Motor neuron (in vitro differentiated cells): ENCODE data around the gene MARCHF4. TPM values are rescaled to one million over a fixed set of nuclear protein-coding genes. Genes with fewer than 3 reads are reported as not detected.

Source experiments
- ATAC-seq, 8 experiments: fragments of 200-7000 bp; cut with Tn5 transposase; replicated peaks in 6 of 8; 2 replicates each; pipeline ENCODE4 v1.8.0; 2021; ENCODE audit warnings: mild to moderate bottlenecking in 8 of 8, moderate library complexity in 8 of 8
- H3K27ac ChIP-seq, 2 donors: fragments of 250-450 bp; sonication (Bioruptor Pico); 2 replicates each; pipeline ENCODE4 v1.9.0; 2021; ENCODE audit warnings: antibody characterized with exemption in 2 of 2, mild to moderate bottlenecking in 2 of 2, moderate library complexity in 1 of 2
- H3K4me1 ChIP-seq, 2 donors: fragments of 250-450 bp; sonication (Bioruptor Pico); replicated peaks in 1 of 2; 2 replicates each; pipeline ENCODE4 v1.6.1; 2021; ENCODE audit warnings: antibody characterized with exemption in 2 of 2, mild to moderate bottlenecking in 2 of 2, moderate library complexity in 1 of 2
- H3K4me3 ChIP-seq, 5 donors: fragments of 250-450 bp; sonication (Bioruptor Pico); 2 replicates each; pipeline ENCODE4 v1.9.0; 2021; ENCODE audit warnings: antibody characterized with exemption in 5 of 5, mild to moderate bottlenecking in 5 of 5, moderate library complexity in 4 of 5
- WGBS, 10 experiments: fragments of 450-650 bp; shearing (Covaris generic); methylation state at CpG; one replicate each; pipeline ENCODE4 v1.0.0; 2022; 5-methylcytosine and 5-hydroxymethylcytosine counted together
- in situ Hi-C, 9 experiments: fragments of 400-800 bp; cut with MboI; loops; one replicate each; pipeline ENCODE4 v1.15.0; 2021; ENCODE audit warnings: low sequenced_read_pairs in 9 of 9, low pct_unique_long_range_greater_than_20kb in 2 of 9; ENCODE audit not compliant: unreplicated experiment in 9 of 9
- total RNA-seq, 8 experiments: library from RNA; unstranded; fragments of 300-600 nt; gene quantifications; 2 replicates each; pipeline versions ENCODE4 v1.2.3 to v1.2.4, GENCODE V29; 2022

Gene MARCHF4, protein sequence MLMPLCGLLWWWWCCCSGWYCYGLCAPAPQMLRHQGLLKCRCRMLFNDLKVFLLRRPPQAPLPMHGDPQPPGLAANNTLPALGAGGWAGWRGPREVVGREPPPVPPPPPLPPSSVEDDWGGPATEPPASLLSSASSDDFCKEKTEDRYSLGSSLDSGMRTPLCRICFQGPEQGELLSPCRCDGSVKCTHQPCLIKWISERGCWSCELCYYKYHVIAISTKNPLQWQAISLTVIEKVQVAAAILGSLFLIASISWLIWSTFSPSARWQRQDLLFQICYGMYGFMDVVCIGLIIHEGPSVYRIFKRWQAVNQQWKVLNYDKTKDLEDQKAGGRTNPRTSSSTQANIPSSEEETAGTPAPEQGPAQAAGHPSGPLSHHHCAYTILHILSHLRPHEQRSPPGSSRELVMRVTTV
- 1 to 10 TPM in 6 of 8 experiments, under 1 TPM in 2; 0.13 to 6.2 (median 2.6) TPM for total RNA-seq

DNA sequence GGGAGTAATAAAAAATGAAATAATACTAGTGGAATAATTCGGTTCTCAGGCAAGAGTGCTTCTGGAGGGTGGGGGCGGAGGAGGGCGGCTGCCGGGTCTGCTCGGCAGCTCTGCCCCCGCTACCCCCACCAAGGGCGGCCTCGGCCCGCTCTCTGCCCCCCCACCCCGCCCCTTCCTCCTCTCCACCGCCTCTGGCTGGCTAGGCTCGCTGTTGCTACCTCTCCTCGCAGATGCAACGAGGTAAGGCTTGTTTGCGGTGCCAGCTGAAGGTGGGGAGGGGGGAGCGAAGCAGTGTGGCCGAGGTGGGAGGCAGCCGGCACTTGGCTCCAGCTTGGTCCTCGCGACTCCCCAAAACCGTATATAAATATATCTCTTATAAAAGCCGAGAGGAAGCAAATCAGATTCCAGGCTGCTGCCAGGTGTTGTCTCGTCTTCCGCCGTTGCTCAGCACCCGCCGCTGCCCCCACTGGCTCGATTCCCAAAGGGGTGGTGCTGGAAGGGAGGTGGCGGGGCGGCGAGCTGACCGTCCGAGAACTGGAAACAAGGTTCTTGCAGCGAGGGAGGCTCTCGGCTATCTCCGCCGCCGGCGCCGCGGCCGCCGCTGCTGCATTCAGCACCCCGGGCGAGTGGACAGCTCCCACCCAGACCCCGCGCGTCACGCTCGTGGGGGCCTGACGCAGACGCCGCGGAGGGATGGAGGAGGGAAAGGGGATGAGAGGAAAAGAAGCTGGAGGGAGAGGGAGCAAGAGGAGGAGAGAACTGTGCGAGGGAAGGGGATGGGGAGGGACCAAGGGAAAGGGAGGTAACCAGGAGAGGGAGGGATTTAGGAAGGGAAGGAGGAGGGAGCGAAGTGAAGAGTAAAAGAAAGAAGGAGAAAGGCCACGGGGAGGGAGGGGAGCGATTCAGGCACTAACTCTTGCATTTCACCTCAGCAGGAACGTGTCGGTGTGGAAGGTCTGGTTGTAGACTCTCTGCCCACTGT is at the start of gene MARCHF4:
Gene MARCHF4 (minus strand): TSS at position 763 of the 982 bp plus-strand sequence. CDS start 2,223 bp downstream, outside the sequence.
- in situ Hi-C loops = no loop called here
- peaks cover 3 to 6% of the 10 kb centered on the region in 2 donors for H3K4me1 ChIP-seq
- peak within 1 kb of the TSS; percentile 38 to 58 (median 52) for H3K4me3 ChIP-seq
- peak; percentile 79 to 97 (median 82) for ATAC-seq
- 0 to 10% (median 0%) methylated on average over 1 to 26 of the region's 60 CpGs; no CpG with 5 or more reads in 3 of the 10 experiments for WGBS, 10 experiments
- H3K27ac ChIP-seq = no peak within 1 kb of the TSS

DNA sequence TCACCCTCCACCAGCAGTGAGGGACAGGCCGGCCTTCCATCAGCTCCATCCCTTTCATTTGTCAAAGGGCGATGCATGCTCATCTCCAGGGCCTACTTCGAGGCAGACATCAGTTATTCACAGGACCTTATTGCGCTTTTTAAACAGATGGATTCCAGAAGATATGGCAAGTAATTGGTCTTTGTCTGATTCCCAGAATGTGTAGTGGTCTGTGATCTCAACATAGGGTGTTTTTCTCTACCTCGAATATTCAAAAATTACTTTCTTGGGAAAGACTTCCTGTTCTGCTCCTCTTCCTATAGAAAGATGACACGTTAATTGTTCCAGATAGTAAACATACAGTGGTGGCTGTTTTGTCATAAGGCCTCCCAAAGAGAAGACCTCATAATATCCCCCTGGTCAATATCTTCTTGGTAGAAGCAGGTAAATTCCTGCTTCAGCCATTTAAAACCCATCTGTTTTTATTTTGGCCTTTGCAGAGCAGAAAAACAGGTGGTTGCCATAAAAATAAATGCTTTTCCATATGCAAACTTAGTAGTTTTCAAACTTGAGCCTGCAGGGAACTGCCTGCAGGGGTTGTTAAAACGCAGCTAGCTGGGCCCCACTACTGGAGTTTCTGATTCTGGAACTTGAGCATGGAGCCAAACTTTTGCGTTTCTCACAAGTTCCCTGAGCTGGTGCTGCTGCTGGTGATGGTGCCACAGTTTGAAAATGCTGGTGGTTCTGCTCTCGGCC is 48.3 kb upstream of the MARCHF4 start:
- peak in 3 of 8 experiments; percentile 76 to 91 (median 87) for ATAC-seq
- in situ Hi-C loops = no loop called here
- 23 to 89% (median 78%) methylated on average over 1 to 8 of the region's 9 CpGs for WGBS, 10 experiments
- no peak overlapping the region for H3K4me3 ChIP-seq
- no peaks in the 10 kb centered on the region for H3K4me1 ChIP-seq
- no peak overlapping the region for H3K27ac ChIP-seq

DNA sequence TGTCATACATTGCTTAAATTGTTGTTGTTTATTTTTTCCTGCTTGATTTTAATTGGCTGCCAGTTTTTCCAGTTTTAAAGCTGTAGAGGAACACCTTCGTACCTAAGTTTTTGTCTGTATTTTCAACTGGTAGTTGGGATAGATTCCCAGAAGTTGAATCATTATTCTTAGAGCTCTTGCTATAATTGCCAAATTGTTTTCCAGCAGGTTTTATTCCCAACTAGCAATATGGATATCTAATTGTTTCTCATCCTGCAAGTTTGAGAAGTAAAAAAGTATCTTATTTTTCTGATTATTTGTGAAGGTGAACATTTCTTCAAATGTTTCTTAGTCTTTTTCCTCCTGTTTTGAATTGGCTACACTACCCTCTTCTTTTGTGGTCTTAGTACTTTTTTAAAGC is 46.7 kb upstream of the MARCHF4 start:
- in situ Hi-C loops = no loop called here
- H3K4me1 ChIP-seq = no peaks in the 10 kb centered on the region
- H3K27ac ChIP-seq = no peak overlapping the region
- 78 to 100% (median 100%) methylated on average over 1 of the region's 1 CpG; no CpG with 5 or more reads in 3 of the 10 experiments for WGBS, 10 experiments
- no peak overlapping the region for H3K4me3 ChIP-seq
- no peak for ATAC-seq

DNA sequence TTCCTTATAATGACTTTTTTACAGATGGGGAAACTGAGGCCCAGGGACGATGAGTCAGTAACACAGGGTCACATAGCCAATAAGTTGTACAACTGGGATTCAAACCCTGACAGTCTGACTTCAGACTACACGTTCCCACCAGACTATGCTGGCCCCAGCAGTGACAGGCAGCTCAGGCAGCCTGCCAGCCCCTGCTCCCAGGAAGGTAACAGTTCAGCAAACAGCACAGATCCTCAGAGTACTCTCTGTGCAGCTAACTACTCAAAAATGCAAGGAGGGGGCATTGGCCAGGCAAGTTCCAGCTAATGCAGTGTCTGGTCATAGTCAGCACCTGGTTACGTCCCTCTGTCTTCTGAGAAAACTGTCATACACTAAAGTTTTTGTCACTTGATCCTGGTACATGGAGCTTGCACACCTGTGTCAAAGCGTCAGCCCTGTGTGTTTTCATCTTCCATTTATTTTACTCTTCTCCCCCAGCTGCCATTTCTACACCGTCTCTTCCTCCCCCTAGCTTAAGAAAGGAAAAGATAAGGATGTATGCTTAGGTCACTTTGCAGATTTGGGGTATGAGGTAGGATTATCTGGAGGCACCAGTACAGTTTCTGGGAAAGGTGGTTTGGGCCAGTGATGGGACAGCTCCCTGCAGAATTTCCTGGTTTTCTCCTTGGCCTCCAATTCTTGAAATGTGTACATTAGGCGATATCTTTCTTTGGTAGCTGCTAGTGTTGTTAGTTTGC is 44.5 kb upstream of the MARCHF4 start:
- Histone ChIP-seq H3K4me3 (no peak overlapping the region), H3K27ac (no peak overlapping the region), H3K4me1 (peaks cover 0 to 5% of the 10 kb centered on the region in 2 donors)
- WGBS, 10 experiments = 78 to 100% (median 100%) methylated on average over 1 to 6 of the region's 6 CpGs; no CpG with 5 or more reads in 1 of the 10 experiments
- in situ Hi-C loops = no loop called here
- no peak for ATAC-seq

DNA sequence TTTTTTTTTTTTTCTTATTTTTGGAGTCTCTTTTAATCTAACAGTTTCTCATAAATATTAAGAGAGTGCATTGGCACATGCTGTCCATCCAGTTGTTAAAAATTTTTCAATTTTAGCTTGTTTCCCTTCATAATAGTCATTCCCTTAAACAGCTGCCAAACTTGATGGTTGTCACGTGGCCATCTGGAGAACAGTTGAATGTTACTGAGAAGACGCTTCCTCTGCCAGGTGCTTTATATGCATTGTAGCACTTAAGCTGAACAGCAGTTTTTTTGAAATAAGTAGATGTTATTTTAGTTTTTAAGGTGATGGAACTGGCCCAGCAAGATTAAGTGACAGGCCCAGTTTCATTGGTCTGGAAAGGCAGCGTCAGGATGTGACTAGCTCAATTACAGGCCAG is 43.3 kb upstream of the MARCHF4 start:
- no peak for ATAC-seq
- H3K4me3 ChIP-seq = no peak overlapping the region
- no peak overlapping the region for H3K27ac ChIP-seq
- in situ Hi-C loops = no loop called here
- WGBS, 10 experiments = 68 to 100% (median 90%) methylated on average over 1 to 3 of the region's 3 CpGs; no CpG with 5 or more reads in 3 of the 10 experiments
- H3K4me1 ChIP-seq = peaks cover 0 to 5% of the 10 kb centered on the region in 2 donors

DNA sequence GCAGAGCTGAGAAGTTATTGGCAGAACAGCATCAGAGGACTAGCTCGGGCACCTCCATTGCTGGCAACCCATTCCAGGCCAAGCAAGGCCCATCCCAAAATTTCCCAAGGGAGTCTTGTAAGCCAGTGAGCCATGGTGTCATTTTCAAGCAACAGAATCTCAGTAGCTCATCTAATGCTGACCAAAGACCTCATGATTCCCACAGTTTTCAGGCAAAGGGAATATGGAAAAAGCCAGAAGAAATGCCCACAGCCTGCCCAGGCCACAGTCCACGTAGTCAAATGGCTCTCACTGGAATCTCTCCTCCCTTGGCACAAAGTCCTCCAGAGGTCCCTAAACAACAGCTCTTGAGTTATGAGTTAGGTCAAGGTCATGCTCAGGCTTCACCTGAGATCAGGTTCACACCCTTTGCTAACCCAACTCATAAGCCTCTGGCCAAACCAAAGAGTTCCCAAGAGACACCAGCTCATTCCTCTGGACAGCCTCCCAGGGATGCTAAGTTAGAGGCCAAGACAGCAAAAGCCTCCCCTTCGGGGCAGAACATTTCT is 42.6 kb upstream of the MARCHF4 start:
- Histone ChIP-seq H3K27ac (no peak overlapping the region), H3K4me3 (no peak overlapping the region), H3K4me1 (peaks cover 0 to 5% of the 10 kb centered on the region in 2 donors)
- no peak for ATAC-seq
- in situ Hi-C loops = no loop called here
- 80 to 100% (median 100%) methylated on average over 1 to 3 of the region's 3 CpGs; no CpG with 5 or more reads in 3 of the 10 experiments for WGBS, 10 experiments

DNA sequence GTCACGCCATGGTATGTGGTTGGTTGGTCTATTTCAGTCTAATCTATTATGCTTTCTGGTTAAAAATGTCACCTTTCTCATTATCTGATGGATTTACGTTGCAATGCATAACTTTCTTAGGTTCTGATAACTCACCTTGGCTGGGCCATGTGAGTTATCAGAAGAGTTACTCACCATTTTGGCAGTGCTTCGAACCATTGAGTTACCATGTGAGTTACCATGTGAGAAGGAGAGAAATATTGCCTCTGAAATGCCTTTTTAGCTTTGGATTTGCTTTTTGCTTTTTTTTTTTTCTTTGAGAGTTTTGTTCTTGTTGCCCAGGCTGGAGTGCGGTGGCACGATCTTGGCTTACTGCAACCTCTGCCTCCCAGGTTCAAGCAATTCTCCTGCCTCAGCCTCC is 41.6 kb upstream of the MARCHF4 start:
- no peak overlapping the region for H3K4me3 ChIP-seq
- ATAC-seq = no peak
- in situ Hi-C loops = no loop called here
- H3K4me1 ChIP-seq = peaks cover 0 to 5% of the 10 kb centered on the region in 2 donors
- H3K27ac ChIP-seq = no peak overlapping the region
- 83 to 100% (median 97%) methylated on average over 1 to 5 of the region's 5 CpGs; no CpG with 5 or more reads in 2 of the 10 experiments for WGBS, 10 experiments

DNA sequence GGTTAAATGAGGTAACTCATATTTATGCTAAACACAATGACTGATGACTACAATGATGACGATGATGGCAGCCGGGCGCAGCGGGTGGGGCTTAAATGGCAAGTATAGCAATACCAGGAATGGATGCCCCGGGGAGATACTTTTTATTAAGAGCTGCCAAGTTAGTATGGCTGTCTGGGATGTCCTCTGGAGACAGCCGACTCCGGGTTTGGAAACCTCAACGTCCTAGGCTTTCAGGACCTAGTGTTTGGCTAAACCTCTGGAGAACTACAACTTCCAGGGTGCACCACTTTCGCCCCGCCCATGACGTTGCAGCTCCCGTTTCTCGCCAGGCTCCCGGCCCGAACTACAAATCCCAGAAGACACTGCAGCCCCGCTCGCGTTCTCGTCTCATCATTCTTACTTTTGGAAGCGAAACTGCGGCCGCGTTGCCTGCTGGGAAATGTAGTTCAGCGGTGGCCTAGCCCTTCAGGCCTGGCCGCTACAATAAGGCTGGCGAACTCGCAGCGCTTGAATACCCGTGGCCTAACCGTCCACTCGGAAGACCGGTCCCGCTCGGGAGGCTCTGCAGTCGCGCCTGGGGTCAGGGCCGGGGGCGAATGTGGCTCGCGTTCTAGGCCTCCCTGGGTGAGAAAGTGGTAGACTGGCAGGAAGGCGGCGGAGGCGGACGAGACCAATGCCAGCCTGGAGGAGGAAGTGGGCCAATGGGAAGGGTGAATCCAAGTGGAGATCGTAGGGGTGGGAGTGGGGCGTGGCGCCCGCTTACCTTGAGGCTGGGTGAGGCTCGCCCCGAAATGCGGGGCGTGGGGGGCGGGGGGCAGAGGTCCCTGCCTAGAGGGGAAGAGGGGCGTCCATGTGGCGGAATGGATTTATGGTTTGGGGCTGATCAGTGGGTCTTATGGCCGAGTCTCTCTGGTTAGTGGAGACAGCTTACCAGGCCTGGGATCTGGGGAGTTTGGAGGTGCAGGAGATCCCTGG is 40.0 kb upstream of the MARCHF4 start, which contains the start of gene SMARCAL1:
Gene SMARCAL1 (plus strand): TSS at position 463 of the 978 bp plus-strand sequence. CDS start 2,221 bp downstream, outside the sequence.
- ATAC-seq = peak; percentile 88 to 94 (median 92)
- Histone ChIP-seq H3K4me1 (peaks cover 0 to 5% of the 10 kb centered on the region in 2 donors), H3K27ac (peak within 1 kb of the TSS; percentile 94 to 98), H3K4me3 (peak within 1 kb of the TSS; percentile 65 to 100 (median 93))
- in situ Hi-C loops = no loop called here
- WGBS, 10 experiments = 0 to 96% (median 19%) methylated on average over 2 to 19 of the region's 56 CpGs; no CpG with 5 or more reads in 2 of the 10 experiments

DNA sequence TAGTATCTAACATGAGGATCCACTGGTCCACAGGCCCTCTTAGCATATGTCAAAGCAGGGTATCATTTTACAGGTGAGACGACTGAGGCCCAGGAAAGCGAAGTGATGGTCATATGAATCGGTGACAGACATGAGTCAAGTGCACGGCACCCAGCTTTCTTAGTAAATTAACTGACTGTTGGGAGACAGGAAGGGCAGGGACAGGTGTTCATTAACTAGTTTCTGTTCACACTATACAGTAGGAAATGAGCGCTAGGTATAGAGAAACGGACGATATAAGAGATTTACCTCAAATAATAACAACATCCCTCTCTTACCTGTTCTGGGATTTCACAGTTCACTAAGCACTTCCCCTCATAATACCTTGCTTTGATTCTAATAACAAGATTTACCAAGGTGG is 38.3 kb upstream of the MARCHF4 start:
- peaks cover 0 to 5% of the 10 kb centered on the region in 2 donors for H3K4me1 ChIP-seq
- WGBS, 10 experiments = 80 to 100% (median 94%) methylated on average over 2 to 7 of the region's 7 CpGs; no CpG with 5 or more reads in 2 of the 10 experiments
- ATAC-seq = no peak
- no peak overlapping the region for H3K4me3 ChIP-seq
- no peak overlapping the region for H3K27ac ChIP-seq
- in situ Hi-C loops = no loop called here

DNA sequence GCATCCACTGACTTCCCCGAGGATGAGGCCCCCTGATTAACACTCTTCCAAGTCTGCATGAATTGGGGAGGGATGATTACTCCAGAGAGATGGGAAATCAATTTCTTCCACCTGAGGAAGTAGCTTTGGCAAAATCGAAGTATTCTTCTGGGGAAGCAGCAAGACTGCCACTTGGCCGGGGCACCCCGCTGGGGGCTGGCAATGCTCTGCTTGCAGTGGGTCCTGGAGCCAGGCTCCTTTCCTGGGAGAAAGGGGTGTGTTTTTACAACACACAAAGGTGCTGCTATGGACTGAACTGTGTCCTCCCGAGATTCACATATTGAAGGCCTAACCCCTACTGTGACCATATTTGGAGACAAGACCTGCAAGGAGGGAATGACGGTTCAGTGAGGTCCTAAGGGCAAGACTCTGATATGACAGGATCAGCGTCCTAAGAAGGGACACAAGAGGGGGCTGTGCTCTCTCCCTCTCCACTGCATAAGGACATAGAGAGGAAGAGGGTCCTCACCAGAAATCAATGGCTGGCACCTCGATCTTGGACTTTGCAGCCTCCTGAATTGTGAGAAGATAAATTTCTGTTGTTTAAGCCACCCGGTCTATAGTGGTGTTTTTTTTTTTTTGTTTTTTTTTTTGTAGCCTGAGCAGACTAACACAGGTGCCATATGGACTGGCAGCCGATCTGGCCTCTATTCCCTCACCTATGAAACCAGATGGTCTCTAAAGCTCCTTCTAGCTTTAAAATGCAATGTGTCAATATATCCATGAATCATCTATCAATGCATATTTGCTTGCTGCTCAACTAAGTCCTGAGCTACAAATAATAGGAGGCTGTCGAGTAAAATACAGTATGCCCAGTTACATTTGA is 36.4 kb upstream of the MARCHF4 start:
- 21 to 100% (median 60%) methylated on average over 1 to 6 of the region's 11 CpGs; no CpG with 5 or more reads in 1 of the 10 experiments for WGBS, 10 experiments
- Histone ChIP-seq H3K4me1 (peaks cover 0 to 5% of the 10 kb centered on the region in 2 donors), H3K4me3 (no peak overlapping the region), H3K27ac (no peak overlapping the region)
- in situ Hi-C loops = no loop called here
- ATAC-seq = no peak
